GM18520 (cell line): ENCODE measurements around the gene TMBIM4.
"Not testable (repeated sequence)": the region's sequence is repeated elsewhere in the genome, so short reads cannot be mapped to it uniquely, and the experiment has no call there.

Experiments used
- ATAC-seq: cut with Tn5 transposase; IDR thresholded peaks from one replicate; pipeline ENCODE4 v1.9.1; 2021; ENCODE audit not compliant: unreplicated experiment

TMBIM4 gene

GRCh38 chr12:66169221-66170170, at the start of gene TMBIM4:
Gene TMBIM4 (minus strand): TSS chr12:66169996. CDS start chr12:66169951, 45 bp downstream.
- ATAC-seq = peak; percentile 70

- no peak for ATAC-seq
These were observed 47.6 kb upstream of the TMBIM4 start for GRCh38 chr12:66217342-66217917.

GRCh38 chr12:66213011-66213410, 43.2 kb upstream of the TMBIM4 start:
- not testable (repeated sequence) for ATAC-seq

- not testable (repeated sequence) for ATAC-seq
These were observed 41.8 kb upstream of the TMBIM4 start for GRCh38 chr12:66211573-66211972.

- ATAC-seq = no peak
These were observed 41.0 kb upstream of the TMBIM4 start for GRCh38 chr12:66210840-66211239.

- no peak for ATAC-seq
These were observed 36.3 kb upstream of the TMBIM4 start for GRCh38 chr12:66206141-66206540.

- ATAC-seq = peak; percentile 51
These were observed 34.0 kb upstream of the TMBIM4 start for GRCh38 chr12:66203820-66204219.

GRCh38 chr12:66199831-66200509, 30.2 kb upstream of the TMBIM4 start:
- ATAC-seq = no peak

- no peak for ATAC-seq
These were observed 29.3 kb upstream of the TMBIM4 start for GRCh38 chr12:66199141-66199540.

GRCh38 chr12:66197495-66197921, 27.7 kb upstream of the TMBIM4 start:
- no peak for ATAC-seq

- peak; percentile 92 for ATAC-seq
These were observed 27.0 kb upstream of the TMBIM4 start for GRCh38 chr12:66196806-66197205.

GRCh38 chr12:66195242-66195641, 25.4 kb upstream of the TMBIM4 start:
- no peak for ATAC-seq

GRCh38 chr12:66194122-66194521, 24.3 kb upstream of the TMBIM4 start:
- no peak for ATAC-seq

GRCh38 chr12:66191547-66192126, 21.8 kb upstream of the TMBIM4 start:
- no peak for ATAC-seq

- ATAC-seq = no peak
These were observed 20.9 kb upstream of the TMBIM4 start for GRCh38 chr12:66190519-66191370.

GRCh38 chr12:66189889-66190288, 20.1 kb upstream of the TMBIM4 start:
- ATAC-seq = no peak

- no peak for ATAC-seq
These were observed 19.7 kb upstream of the TMBIM4 start for GRCh38 chr12:66189486-66189843.

- ATAC-seq = peak; percentile 56
These were observed 19.0 kb upstream of the TMBIM4 start, which contains the start of gene IRAK3 for GRCh38 chr12:66188584-66189485. Gene IRAK3 (plus strand): TSS chr12:66189214. CDS start chr12:66189300, 86 bp downstream.

- ATAC-seq = no peak
These were observed 18.0 kb upstream of the TMBIM4 start for GRCh38 chr12:66187821-66188220.
